ENCODE results near the gene GTF2H4.
"Not testable (repeated sequence)": the region's sequence is repeated elsewhere in the genome, so short reads cannot be mapped to it uniquely, and the experiment has no call there.

GTF2H4 gene

DNA sequence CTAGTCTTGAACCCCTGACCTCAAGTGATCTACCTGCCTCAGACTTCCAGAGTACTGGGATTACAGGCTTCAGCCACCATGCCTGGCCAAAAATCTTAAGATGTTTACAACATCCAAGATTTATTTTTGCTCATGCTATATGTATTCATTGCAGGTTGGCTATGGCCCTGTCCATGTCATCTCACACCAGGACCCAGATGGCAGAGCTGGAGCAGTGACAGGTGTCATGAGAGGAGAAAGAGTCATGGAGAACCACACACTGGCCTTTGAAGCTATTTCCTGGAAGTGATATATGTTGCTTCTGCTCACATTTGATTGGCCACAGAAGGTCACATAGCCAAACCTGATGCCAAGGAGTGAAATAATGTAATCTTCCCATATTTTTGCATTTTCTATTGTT, 37.5 kb upstream of the GTF2H4 start:
- TF ChIP-seq, protein P1, sequence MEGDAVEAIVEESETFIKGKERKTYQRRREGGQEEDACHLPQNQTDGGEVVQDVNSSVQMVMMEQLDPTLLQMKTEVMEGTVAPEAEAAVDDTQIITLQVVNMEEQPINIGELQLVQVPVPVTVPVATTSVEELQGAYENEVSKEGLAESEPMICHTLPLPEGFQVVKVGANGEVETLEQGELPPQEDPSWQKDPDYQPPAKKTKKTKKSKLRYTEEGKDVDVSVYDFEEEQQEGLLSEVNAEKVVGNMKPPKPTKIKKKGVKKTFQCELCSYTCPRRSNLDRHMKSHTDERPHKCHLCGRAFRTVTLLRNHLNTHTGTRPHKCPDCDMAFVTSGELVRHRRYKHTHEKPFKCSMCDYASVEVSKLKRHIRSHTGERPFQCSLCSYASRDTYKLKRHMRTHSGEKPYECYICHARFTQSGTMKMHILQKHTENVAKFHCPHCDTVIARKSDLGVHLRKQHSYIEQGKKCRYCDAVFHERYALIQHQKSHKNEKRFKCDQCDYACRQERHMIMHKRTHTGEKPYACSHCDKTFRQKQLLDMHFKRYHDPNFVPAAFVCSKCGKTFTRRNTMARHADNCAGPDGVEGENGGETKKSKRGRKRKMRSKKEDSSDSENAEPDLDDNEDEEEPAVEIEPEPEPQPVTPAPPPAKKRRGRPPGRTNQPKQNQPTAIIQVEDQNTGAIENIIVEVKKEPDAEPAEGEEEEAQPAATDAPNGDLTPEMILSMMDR (IDR thresholded peaks at IDR 0.05; ENCODE audit: low read depth, low read length), result no peak
- no peak for DNase-seq
- peaks cover 50% of the 10 kb centered on the region for H3K9me3 ChIP-seq (ENCODE audit: severe bottlenecking)
- no peak overlapping the region for H3K27ac ChIP-seq
- no peaks in the 10 kb centered on the region for H3K36me3 ChIP-seq
- no peaks in the 10 kb centered on the region for H3K27me3 ChIP-seq (ENCODE audit: insufficient read depth, low read depth, severe bottlenecking)
- no peak overlapping the region for H3K4me3 ChIP-seq (ENCODE audit: low read depth, low read length)

DNA sequence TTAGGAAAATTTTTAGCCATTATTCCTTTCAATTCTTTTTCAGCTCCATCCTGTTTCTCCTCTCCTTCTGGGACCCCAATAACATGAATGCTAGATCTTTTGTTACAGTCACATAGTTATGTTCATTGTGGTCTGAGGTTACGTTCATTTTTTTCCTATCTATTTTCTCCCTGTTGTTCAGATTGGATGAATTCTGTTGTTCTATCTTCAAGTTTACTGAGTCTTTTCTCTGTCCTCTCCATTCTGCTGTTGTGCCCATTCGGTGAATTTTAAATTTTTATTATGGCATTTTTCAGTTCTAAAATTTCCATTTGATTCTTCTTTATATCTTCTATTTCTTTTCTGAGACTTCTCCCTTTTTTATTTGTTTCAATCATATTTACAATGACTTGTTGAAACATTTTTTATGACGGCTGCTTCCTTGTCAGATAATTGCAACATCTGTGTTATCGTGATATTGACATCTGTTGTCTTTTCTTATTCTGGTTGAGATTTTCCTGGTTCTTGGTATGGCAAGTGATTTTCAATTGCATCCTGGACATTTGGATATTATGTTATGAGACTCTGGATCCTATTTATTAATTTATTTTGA, 36.3 kb upstream of the GTF2H4 start:
- H3K27me3 ChIP-seq (ENCODE audit: insufficient read depth, low read depth, severe bottlenecking), result no peaks in the 10 kb centered on the region

GRCh38 chr6:30873137-30873640, 34.8 kb upstream of the GTF2H4 start:
- Histone ChIP-seq H3K9me3 (ENCODE audit: severe bottlenecking) (peaks cover 42% of the 10 kb centered on the region), H3K27ac (no peak overlapping the region), H3K4me3 (ENCODE audit: low read depth, low read length) (no peak overlapping the region), H3K36me3 (no peaks in the 10 kb centered on the region), H3K27me3 (ENCODE audit: insufficient read depth, low read depth, severe bottlenecking) (no peaks in the 10 kb centered on the region)
- no peak for DNase-seq
- TF ChIP-seq, protein P1 (IDR thresholded peaks at IDR 0.05; ENCODE audit: low read depth, low read length), result no peak

More for the DNA sequence above, 36.3 kb upstream of the GTF2H4 start:
- peaks cover 50% of the 10 kb centered on the region for H3K9me3 ChIP-seq (ENCODE audit: severe bottlenecking)
- no peak overlapping the region for H3K4me3 ChIP-seq (ENCODE audit: low read depth, low read length)
- no peak for DNase-seq
- TF ChIP-seq, protein P1 (IDR thresholded peaks at IDR 0.05; ENCODE audit: low read depth, low read length), result no peak
- no peak overlapping the region for H3K27ac ChIP-seq
- H3K36me3 ChIP-seq, result no peaks in the 10 kb centered on the region

GRCh38 chr6:30873795-30874194, 34.2 kb upstream of the GTF2H4 start:
- not testable (repeated sequence) for H3K27me3 ChIP-seq (ENCODE audit: insufficient read depth, low read depth, severe bottlenecking); DNase-seq; H3K36me3 ChIP-seq; H3K27ac ChIP-seq; H3K4me3 ChIP-seq (ENCODE audit: low read depth, low read length)
- peaks cover 37% of the 10 kb centered on the region for H3K9me3 ChIP-seq (ENCODE audit: severe bottlenecking)

DNA sequence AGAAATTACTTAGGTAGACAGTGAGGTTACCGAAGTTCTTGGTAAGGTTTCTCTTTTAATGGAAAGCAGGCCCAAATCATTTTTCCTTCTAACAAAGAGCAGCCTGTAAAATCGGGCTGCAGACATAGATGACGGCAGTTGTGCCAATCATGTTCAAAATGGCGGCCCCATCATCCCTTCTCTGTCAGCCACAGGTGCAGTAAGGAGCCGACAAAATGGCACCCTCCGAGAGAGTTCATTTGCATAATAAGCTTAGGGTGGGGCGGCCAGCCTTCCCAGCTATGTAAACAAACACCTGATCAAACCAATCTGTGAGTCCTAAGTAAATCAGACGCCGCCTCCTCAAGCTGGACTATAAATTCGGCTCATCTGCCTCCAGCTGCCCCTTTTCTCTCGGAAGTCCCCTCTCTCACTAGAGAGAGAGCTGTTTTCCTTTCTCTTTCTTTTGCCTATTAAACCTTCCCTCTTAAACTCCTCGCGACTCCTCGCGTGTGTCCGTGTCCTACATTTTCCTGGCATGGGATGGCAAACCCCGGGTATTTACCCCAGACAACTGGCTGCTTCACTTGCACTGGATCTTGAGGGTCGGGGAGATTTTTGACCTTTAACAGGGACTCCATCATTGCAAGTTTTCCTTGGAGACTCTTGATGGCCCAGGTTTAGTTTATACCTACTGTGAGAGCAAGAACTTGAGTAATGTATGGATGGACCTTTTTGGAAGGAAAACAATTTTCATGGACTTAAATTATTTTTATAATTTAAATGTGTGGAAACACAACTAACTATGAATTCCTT, 32.6 kb upstream of the GTF2H4 start:
- peak; percentile 70 for DNase-seq
- Histone ChIP-seq H3K9me3 (ENCODE audit: severe bottlenecking) (peaks cover 23% of the 10 kb centered on the region), H3K27me3 (ENCODE audit: insufficient read depth, low read depth, severe bottlenecking) (no peaks in the 10 kb centered on the region), H3K27ac (no peak overlapping the region), H3K36me3 (no peaks in the 10 kb centered on the region), H3K4me3 (ENCODE audit: low read depth, low read length) (no peak overlapping the region)
- TF ChIP-seq, protein P1 (IDR thresholded peaks at IDR 0.05; ENCODE audit: low read depth, low read length), result no peak

DNA sequence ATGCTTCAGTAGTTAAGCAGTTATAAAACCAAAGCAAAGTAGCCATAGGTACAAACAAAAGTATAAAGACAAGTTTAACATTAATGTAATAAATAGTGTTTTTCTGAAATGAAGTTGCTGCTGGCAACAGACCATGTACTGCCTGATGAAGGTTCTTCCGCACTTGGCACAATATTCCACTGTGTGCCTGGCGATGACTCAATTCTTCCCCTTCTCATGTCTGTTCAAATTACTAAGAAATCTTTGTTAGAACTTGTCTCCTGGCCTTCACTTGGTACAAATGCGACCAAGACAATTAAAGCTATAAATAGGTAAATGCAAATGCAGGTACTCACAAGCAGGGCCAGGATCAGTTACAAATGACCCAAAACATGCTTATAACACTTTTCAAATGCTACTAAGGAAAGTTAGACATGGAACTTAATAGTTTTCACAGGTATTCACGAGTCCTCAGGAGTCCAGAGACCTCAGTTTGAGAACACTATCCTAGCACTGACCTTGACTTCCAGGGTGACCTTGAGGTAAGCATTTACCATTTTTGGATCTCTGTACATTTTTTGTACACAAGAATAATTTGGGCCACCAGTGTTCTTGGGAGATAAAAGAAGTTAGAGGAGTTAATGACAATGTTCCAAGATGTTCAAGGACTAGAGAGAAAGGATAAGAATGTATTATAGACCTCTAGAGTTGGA, 31.8 kb upstream of the GTF2H4 start:
- Histone ChIP-seq H3K27me3 (ENCODE audit: insufficient read depth, low read depth, severe bottlenecking) (no peaks in the 10 kb centered on the region), H3K27ac (no peak overlapping the region), H3K36me3 (no peaks in the 10 kb centered on the region), H3K4me3 (ENCODE audit: low read depth, low read length) (no peak overlapping the region), H3K9me3 (ENCODE audit: severe bottlenecking) (peaks cover 19% of the 10 kb centered on the region)
- no peak for DNase-seq
- TF ChIP-seq, protein P1 (IDR thresholded peaks at IDR 0.05; ENCODE audit: low read depth, low read length), result no peak

All from WERI-Rb-1 (cell line).